ENCODE data around the gene NDFIP2.

DNA sequence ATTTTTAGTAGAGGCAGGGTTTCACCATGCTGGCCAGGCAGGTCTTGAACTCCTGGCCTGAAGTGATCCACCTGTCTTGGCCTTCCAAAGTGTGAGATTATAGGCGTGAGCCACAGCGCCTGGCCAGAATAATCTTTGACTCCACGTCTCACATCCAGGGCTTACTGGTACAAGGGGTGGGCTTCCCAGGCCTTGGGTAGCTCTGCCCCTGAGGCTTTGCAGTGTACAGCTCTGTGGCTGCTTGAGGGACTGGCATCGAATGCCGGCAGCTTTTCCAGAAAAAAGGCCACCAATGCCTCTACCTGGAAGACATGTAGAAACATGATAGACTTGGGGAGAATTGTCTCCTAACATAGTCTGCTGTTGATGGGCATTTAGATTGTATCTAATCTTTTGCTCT lies 57.8 kb downstream of the NDFIP2 start:
- no peak for TF ChIP-seq EZH2phosphoT487 (IDR thresholded peaks at IDR 0.05; ENCODE audit: borderline replicate concordance, low read depth, low read length)
- TF ChIP-seq, protein P1, sequence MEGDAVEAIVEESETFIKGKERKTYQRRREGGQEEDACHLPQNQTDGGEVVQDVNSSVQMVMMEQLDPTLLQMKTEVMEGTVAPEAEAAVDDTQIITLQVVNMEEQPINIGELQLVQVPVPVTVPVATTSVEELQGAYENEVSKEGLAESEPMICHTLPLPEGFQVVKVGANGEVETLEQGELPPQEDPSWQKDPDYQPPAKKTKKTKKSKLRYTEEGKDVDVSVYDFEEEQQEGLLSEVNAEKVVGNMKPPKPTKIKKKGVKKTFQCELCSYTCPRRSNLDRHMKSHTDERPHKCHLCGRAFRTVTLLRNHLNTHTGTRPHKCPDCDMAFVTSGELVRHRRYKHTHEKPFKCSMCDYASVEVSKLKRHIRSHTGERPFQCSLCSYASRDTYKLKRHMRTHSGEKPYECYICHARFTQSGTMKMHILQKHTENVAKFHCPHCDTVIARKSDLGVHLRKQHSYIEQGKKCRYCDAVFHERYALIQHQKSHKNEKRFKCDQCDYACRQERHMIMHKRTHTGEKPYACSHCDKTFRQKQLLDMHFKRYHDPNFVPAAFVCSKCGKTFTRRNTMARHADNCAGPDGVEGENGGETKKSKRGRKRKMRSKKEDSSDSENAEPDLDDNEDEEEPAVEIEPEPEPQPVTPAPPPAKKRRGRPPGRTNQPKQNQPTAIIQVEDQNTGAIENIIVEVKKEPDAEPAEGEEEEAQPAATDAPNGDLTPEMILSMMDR (conservative IDR thresholded peaks at IDR 0.05; ENCODE audit: low read length) = no peak

Data from OCI-LY7 (cell line).